Measurements from ENCODE around the gene LAMP2. TPM values are rescaled to one million over a fixed set of nuclear protein-coding genes. Genes with fewer than 3 reads are reported as not detected.

LAMP2 gene
- total and polyA plus RNA-seq, 2 donors (not counting 3 experiments of a cell fraction or from before 2014, with no cell fraction given): 108 to 135 TPM

DNA sequence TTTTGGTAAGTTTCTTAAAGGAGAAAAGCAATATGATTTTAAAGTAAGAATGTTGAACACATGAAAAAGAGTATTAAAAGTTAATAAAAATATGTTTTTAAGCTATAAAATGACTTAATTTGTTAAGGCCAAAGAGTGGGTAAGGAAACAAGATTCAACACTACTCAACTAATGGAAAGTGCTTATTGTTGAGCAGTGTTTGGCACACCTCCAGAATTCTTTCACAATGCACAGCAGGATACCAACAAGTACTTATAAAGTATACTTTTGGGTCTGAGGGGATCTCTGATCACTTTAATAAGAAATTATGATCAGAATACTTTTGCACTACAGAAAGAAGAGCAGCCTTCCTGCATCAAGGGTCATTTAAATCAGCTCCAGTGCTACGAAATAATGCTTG, 5.9 kb downstream of the LAMP2 start:
- ChIA-PET CTCF (interaction anchor here (0.9 kb wide), 1 partner anchor 11 kb away, joined by 4 read pairs; no protein-coding TSS in a partner anchor), POLR2A (no interaction called here)
- no peaks in the 10 kb centered on the region for H3K36me3 ChIP-seq (ENCODE audit: control insufficient read depth in 2 of 2, extremely low read depth in 1 of 2, insufficient read depth in 2 of 2, low read length in 2 of 2)
- H3K9me3 ChIP-seq (replicated peaks; ENCODE audit: control insufficient read depth, insufficient read depth, low read length): no peaks in the 10 kb centered on the region
- no peak overlapping the region for H3K4me2 ChIP-seq (ENCODE audit: insufficient read depth, low read length)
- no peak overlapping the region for H3K9ac ChIP-seq (replicated peaks; ENCODE audit: extremely low read depth, insufficient read depth, low read length)
- no peaks in the 10 kb centered on the region for H3K9me1 ChIP-seq (replicated peaks; ENCODE audit: control insufficient read depth, extremely low read depth, insufficient read depth, low read length)
- H3K27ac ChIP-seq (ENCODE audit: insufficient read depth, low read depth, low read length): no peak overlapping the region
- dilution Hi-C loops (cut with MboI; ENCODE audit: extremely low pct_ligation_motif_present, low sequenced_read_pairs) (no loop called here), intact Hi-C loops (cut with micrococcal nuclease) (no loop called here)
- TF ChIP-seq GATA2 (IDR thresholded peaks at IDR 0.05; ENCODE audit: insufficient read depth, insufficient read length, low read depth, low read length) (no peak), MYC (IDR thresholded peaks at IDR 0.05; ENCODE audit: low read depth, low read length) (no peak), FOS (IDR thresholded peaks at IDR 0.05; ENCODE audit: borderline replicate concordance, insufficient read depth, low read length) (no peak), POLR2A (IDR thresholded peaks at IDR 0.05; ENCODE audit: low read depth, low read length) (no peak), EZH2 (IDR thresholded peaks at IDR 0.05; ENCODE audit: borderline replicate concordance, low read depth, low read length, severe bottlenecking) (no peak), POLR2AphosphoS5 (IDR thresholded peaks at IDR 0.05; ENCODE audit: insufficient read depth, low read depth, low read length) (no peak), JUN (IDR thresholded peaks at IDR 0.05; ENCODE audit: borderline replicate concordance, insufficient read depth, insufficient read length, low read depth) (no peak)
- TF ChIP-seq, protein P1, sequence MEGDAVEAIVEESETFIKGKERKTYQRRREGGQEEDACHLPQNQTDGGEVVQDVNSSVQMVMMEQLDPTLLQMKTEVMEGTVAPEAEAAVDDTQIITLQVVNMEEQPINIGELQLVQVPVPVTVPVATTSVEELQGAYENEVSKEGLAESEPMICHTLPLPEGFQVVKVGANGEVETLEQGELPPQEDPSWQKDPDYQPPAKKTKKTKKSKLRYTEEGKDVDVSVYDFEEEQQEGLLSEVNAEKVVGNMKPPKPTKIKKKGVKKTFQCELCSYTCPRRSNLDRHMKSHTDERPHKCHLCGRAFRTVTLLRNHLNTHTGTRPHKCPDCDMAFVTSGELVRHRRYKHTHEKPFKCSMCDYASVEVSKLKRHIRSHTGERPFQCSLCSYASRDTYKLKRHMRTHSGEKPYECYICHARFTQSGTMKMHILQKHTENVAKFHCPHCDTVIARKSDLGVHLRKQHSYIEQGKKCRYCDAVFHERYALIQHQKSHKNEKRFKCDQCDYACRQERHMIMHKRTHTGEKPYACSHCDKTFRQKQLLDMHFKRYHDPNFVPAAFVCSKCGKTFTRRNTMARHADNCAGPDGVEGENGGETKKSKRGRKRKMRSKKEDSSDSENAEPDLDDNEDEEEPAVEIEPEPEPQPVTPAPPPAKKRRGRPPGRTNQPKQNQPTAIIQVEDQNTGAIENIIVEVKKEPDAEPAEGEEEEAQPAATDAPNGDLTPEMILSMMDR (IDR thresholded peaks at IDR 0.05; ENCODE audit: extremely low read depth in 1 of 2, insufficient read depth in 1 of 2, low read depth in 1 of 2, low read length in 2 of 2): no peak
- TF ChIP-seq, protein P2, sequence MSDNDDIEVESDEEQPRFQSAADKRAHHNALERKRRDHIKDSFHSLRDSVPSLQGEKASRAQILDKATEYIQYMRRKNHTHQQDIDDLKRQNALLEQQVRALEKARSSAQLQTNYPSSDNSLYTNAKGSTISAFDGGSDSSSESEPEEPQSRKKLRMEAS (IDR thresholded peaks at IDR 0.05; ENCODE audit: insufficient read depth, insufficient read length): no peak
- peaks cover 12% of the 10 kb centered on the region for H3K4me1 ChIP-seq (ENCODE audit: control insufficient read depth, extremely low read depth, insufficient read depth, low read length)
- peaks cover 81% of the 10 kb centered on the region for H3K79me2 ChIP-seq (ENCODE audit: control insufficient read depth, insufficient read depth, low read length)
- DNase-seq (ENCODE audit: low read depth, low spot score): peak; percentile 56
- no peak overlapping the region for H2AFZ ChIP-seq (ENCODE audit: low read depth, low read length)
- H3K4me3 ChIP-seq (replicated peaks in 1 of 3; ENCODE audit: insufficient read depth in 1 of 3, low read depth in 1 of 3, low read length in 3 of 3): no peak overlapping the region
- no peak for FAIRE-seq
- H4K20me1 ChIP-seq (replicated peaks; ENCODE audit: control insufficient read depth, extremely low read depth, insufficient read depth, low read length): no peaks in the 10 kb centered on the region
- H3K27me3 ChIP-seq (ENCODE audit: control insufficient read depth in 2 of 2, insufficient read depth in 2 of 2, low read length in 2 of 2): no peaks in the 10 kb centered on the region
- BruUV-seq (replicated peaks): no TSS peak

Data from endothelial cell of umbilical vein (primary cell).